Right lobe of liver (tissue), 4 donors: ENCODE measurements around the gene LGALS9.

ENCODE experiments used
- POLR2A ChIP-seq: fragments of 450-650 bp; IDR thresholded peaks from one replicate; pipeline ENCODE4 v1.6.1; 2017; ENCODE audit warnings: antibody characterized with exemption, mild to moderate bottlenecking
- TF ChIP-seq, protein P1 (sequence below), 4 donors: fragments of 200-600 bp in 3 of 4; fragments of 450-650 bp in 1 of 4; IDR thresholded peaks; one replicate each; pipeline versions ENCODE4 v1.5.1 to v1.8.0; 2016 to 2022; ENCODE audit warnings: antibody characterized with exemption in 4 of 4, mild to moderate bottlenecking in 2 of 4
- donor health status: DM: no; HTN: no; CAD: no.
- donor health status: DM: no; HTN: no; CAD: no.
- donor health status: DM: no; HTN: yes; CAD: no.

DNA sequence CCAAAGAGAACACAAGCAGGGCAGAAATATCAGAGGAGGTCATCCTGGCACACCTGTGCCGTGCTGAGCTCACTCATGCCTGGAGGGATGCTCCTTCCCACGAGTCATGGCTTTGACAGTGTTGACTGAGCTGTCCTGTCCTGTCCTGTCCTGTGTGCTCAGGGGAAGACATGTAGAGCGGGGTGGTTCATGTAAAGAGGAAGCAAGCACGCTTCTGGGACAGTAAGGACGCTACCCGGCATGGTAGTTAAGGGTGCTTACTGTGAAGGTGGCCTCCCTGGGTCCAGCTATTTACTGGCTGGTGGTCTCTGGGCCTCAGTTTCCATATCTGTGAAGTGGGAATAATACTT is 398 bp downstream of the LGALS9 start:
- no peak for TF ChIP-seq POLR2A
- TF ChIP-seq, protein P1, sequence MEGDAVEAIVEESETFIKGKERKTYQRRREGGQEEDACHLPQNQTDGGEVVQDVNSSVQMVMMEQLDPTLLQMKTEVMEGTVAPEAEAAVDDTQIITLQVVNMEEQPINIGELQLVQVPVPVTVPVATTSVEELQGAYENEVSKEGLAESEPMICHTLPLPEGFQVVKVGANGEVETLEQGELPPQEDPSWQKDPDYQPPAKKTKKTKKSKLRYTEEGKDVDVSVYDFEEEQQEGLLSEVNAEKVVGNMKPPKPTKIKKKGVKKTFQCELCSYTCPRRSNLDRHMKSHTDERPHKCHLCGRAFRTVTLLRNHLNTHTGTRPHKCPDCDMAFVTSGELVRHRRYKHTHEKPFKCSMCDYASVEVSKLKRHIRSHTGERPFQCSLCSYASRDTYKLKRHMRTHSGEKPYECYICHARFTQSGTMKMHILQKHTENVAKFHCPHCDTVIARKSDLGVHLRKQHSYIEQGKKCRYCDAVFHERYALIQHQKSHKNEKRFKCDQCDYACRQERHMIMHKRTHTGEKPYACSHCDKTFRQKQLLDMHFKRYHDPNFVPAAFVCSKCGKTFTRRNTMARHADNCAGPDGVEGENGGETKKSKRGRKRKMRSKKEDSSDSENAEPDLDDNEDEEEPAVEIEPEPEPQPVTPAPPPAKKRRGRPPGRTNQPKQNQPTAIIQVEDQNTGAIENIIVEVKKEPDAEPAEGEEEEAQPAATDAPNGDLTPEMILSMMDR (IDR thresholded peaks at IDR 0.05) = no peak
